ENCODE data around the gene ASB6. TPM values are rescaled to one million over a fixed set of nuclear protein-coding genes. Genes with fewer than 3 reads are reported as not detected.

ASB6 gene
- total and polyA plus RNA-seq, 2 of the 13 experiments (the other 11 are each of a cell fraction or from before 2014, with no cell fraction given): 8.2 to 8.4 TPM

DNA sequence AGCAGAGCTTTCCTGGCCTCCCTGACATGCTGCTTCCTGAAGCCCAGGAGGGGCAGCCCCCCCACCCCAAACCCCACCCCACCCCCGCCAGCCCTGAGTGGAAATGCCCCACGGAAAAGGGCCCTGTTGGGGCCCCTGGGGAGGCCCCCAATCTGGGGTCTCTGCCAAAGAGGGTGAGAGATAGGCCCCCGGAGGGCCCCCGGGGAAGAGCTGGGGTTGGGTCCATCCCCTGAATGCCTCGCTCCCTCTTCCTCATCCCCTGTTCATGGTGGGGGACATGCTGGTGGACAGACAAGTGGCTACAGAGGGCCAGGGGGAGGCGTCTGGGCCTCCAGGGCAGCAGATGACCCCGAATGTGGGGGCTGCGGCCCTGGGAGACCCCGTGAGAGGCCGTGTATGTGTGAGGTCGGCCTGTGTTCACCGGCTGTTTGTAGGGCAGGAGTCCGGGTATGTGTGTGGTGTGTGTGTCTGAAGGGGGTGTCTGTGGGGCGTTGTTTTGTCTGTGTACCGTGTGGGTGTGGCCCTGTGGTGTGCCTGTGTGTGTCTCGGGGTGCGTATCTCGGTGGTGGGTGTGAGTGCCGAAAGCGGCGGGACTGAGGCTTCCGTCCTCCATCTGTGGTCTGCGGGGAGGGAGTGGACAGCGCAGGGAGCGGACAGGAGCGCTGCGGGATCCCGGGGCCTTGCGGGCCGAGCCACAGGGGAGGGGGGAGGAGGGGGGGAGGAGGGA, 32.3 kb downstream of the ASB6 start:
- Histone ChIP-seq H3K27me3 (ENCODE audit: control insufficient read depth in 1 of 2, insufficient read depth in 2 of 2, low read length in 2 of 2) (no peaks in the 10 kb centered on the region), H3K27ac (ENCODE audit: extremely low read length, insufficient read depth, low read length) (peak overlapping the region; percentile 67), H3K79me2 (ENCODE audit: insufficient read depth, low read length) (peaks cover 3% of the 10 kb centered on the region), H3K9me3 (ENCODE audit: low read length) (no peaks in the 10 kb centered on the region), H3K36me3 (replicated peaks in 1 of 2; ENCODE audit: control insufficient read depth in 1 of 2, insufficient read depth in 2 of 2, low read length in 2 of 2) (no peaks in the 10 kb centered on the region; a peak in 1 of 5 replicates), H2AFZ (ENCODE audit: low read length) (no peak overlapping the region), H3K9ac (ENCODE audit: insufficient read depth, low read depth, low read length) (peak overlapping the region; percentile 69), H3K4me1 (ENCODE audit: insufficient read depth, low read length) (peaks cover 72% of the 10 kb centered on the region), H3K4me3 (replicated peaks in 1 of 3; ENCODE audit: insufficient read depth in 1 of 3, low read depth in 2 of 3, low read length in 3 of 3) (peak overlapping the region; percentile 49 to 78 (median 51); a peak in 5 of 6 replicates), H3K4me2 (ENCODE audit: low read depth, low read length) (peak overlapping the region; percentile 88), H4K20me1 (ENCODE audit: insufficient read depth, low read length) (no peaks in the 10 kb centered on the region)
- DNase-seq (ENCODE audit: low spot score) (no peak), ATAC-seq (peak; percentile 9), FAIRE-seq (no peak)
- no TSS peak for BruUV-seq (replicated peaks)
- 33% methylated on average over 25 of the region's 30 CpGs for WGBS (ENCODE audit: low lambda C conversion rate)
- CTCF ChIA-PET (ENCODE audit: low intra/inter-chr PET ratio, low total read pairs): interaction anchor here (1.3 to 2.9 kb wide), 4 partner anchors 40 to 470 kb away, joined by 3 to 13 read pairs (median 6); no protein-coding TSS in a partner anchor
- in situ Hi-C loops (cut with HindIII; ENCODE audit: extremely low pct_ligation_motif_present, low pct_unique_long_range_greater_than_20kb): loop anchor here (10.0 kb wide), 3 partner anchors 115 to 435 kb away; partner anchors contain the start of gene IER5L
- POLR2A ChIA-PET: interaction anchor here (0.6 to 5.1 kb wide), 12 partner anchors 12 to 435 kb away, joined by 3 to 72 read pairs (median 5); no protein-coding TSS in a partner anchor
- intact Hi-C loops (cut with micrococcal nuclease; ENCODE audit: unreplicated experiment): loop anchor here (5.0 kb wide), 1 partner anchor 122 kb away; no protein-coding TSS in a partner anchor
- TF ChIP-seq NFIC (IDR thresholded peaks at IDR 0.05; ENCODE audit: low read length) (no peak), CBX1 (IDR thresholded peaks at IDR 0.05; ENCODE audit: low read depth) (no peak), YEATS4 (CRISPR knock-in tag; IDR thresholded peaks at IDR 0.05; ENCODE audit: borderline replicate concordance) (0 out of 2 replicates have a peak, but pooled peaks have one; percentile 0), PCBP1 (IDR thresholded peaks at IDR 0.05; ENCODE audit: borderline replicate concordance, low read depth, low read length) (0 out of 2 replicates have a peak, but pooled peaks have one; percentile 73), ZNF207 (IDR thresholded peaks at IDR 0.05; ENCODE audit: borderline replicate concordance) (no peak), ZBTB38 (CRISPR knock-in tag; IDR thresholded peaks at IDR 0.05) (peak; percentile 41; the same call in 1 of the 2 replicates), HNRNPLL (IDR thresholded peaks at IDR 0.05; ENCODE audit: low read depth, low read length, poor library complexity, severe bottlenecking) (peak; percentile 66), CCAR2 (optimal IDR thresholded peaks at IDR 0.05; ENCODE audit: low read depth, low read length) (peak; percentile 10), ZFX (CRISPR knock-in tag; IDR thresholded peaks at IDR 0.05; ENCODE audit: low read depth) (peak; percentile 24; the same call in 1 of the 2 replicates), POLR2G (IDR thresholded peaks at IDR 0.05; ENCODE audit: low read depth, low read length) (peak; percentile 37; the same call in 1 of the 2 replicates), HNRNPL (IDR thresholded peaks at IDR 0.05; ENCODE audit: low read depth, low read length) (peak; percentile 57; the same call in 1 of the 2 replicates), BRD4 (CRISPR knock-in tag; IDR thresholded peaks at IDR 0.05) (peak; percentile 21), GATAD2A (CRISPR knock-in tag; IDR thresholded peaks at IDR 0.05) (peak; percentile 16; the same call in 1 of the 2 replicates), ZMYM4 (CRISPR knock-in tag; IDR thresholded peaks at IDR 0.05) (no peak), MED1 (CRISPR knock-in tag; IDR thresholded peaks at IDR 0.05) (0 out of 2 replicates have a peak, but pooled peaks have one; percentile 24), GABPB1 (CRISPR knock-in tag; IDR thresholded peaks at IDR 0.05) (0 out of 2 replicates have a peak, but pooled peaks have one; percentile 21), SRSF1 (optimal IDR thresholded peaks at IDR 0.05; ENCODE audit: low read depth, low read length) (peak; percentile 42)
- TF ChIP-seq, protein P1, sequence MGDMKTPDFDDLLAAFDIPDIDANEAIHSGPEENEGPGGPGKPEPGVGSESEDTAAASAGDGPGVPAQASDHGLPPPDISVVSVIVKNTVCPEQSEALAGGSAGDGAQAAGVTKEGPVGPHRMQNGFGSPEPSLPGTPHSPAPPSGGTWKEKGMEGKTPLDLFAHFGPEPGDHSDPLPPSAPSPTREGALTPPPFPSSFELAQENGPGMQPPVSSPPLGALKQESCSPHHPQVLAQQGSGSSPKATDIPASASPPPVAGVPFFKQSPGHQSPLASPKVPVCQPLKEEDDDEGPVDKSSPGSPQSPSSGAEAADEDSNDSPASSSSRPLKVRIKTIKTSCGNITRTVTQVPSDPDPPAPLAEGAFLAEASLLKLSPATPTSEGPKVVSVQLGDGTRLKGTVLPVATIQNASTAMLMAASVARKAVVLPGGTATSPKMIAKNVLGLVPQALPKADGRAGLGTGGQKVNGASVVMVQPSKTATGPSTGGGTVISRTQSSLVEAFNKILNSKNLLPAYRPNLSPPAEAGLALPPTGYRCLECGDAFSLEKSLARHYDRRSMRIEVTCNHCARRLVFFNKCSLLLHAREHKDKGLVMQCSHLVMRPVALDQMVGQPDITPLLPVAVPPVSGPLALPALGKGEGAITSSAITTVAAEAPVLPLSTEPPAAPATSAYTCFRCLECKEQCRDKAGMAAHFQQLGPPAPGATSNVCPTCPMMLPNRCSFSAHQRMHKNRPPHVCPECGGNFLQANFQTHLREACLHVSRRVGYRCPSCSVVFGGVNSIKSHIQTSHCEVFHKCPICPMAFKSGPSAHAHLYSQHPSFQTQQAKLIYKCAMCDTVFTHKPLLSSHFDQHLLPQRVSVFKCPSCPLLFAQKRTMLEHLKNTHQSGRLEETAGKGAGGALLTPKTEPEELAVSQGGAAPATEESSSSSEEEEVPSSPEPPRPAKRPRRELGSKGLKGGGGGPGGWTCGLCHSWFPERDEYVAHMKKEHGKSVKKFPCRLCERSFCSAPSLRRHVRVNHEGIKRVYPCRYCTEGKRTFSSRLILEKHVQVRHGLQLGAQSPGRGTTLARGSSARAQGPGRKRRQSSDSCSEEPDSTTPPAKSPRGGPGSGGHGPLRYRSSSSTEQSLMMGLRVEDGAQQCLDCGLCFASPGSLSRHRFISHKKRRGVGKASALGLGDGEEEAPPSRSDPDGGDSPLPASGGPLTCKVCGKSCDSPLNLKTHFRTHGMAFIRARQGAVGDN (CRISPR knock-in tag; IDR thresholded peaks at IDR 0.05): peak; percentile 35
- TF ChIP-seq, protein P2, sequence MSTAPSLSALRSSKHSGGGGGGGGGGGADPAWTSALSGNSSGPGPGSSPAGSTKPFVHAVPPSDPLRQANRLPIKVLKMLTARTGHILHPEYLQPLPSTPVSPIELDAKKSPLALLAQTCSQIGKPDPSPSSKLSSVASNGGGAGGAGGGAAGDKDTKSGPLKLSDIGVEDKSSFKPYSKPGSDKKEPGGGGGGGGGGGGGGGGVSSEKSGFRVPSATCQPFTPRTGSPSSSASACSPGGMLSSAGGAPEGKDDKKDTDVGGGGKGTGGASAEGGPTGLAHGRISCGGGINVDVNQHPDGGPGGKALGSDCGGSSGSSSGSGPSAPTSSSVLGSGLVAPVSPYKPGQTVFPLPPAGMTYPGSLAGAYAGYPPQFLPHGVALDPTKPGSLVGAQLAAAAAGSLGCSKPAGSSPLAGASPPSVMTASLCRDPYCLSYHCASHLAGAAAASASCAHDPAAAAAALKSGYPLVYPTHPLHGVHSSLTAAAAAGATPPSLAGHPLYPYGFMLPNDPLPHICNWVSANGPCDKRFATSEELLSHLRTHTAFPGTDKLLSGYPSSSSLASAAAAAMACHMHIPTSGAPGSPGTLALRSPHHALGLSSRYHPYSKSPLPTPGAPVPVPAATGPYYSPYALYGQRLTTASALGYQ (CRISPR knock-in tag; IDR thresholded peaks at IDR 0.05): no peak
